ENCODE measurements around the gene MICAL2. TPM values are rescaled to one million over a fixed set of nuclear protein-coding genes. Genes with fewer than 3 reads are reported as not detected.

MICAL2 gene
- total and polyA plus RNA-seq, 12 donors = 8.4 to 80.5 (median 34.1) TPM

DNA sequence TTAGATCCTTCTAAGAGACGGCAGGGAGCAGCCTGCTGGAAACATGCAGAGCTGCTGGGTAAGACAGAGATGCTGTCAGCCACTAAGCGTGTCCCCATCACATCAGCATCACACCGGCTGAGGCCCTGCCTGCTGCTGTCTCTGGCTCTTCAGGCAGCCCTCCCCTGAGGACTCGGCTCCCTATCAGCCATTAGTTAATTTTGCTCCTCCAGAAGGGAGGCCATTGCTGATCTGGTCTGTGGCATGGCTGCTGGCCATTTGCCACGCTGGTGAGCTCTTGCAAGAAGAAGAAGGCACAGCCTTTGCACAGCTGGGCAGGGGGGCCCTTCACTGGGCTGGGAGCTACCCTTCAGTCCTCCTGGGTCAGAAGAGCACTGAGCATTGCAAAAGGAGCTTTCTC is 135.8 kb downstream of the MICAL2 start:
- 77 to 94% (median 87%) methylated on average over 2 to 5 of the region's 5 CpGs for WGBS, 4 donors
- no peaks in the 10 kb centered on the region for H3K4me1 ChIP-seq (replicated peaks in 1 of 2)
- H3K9me3 ChIP-seq (replicated peaks in 1 of 3) = no peaks in the 10 kb centered on the region
- H3K27me3 ChIP-seq = no peaks in the 10 kb centered on the region
- no peak overlapping the region for H3K4me3 ChIP-seq
- TF ChIP-seq, protein P1, sequence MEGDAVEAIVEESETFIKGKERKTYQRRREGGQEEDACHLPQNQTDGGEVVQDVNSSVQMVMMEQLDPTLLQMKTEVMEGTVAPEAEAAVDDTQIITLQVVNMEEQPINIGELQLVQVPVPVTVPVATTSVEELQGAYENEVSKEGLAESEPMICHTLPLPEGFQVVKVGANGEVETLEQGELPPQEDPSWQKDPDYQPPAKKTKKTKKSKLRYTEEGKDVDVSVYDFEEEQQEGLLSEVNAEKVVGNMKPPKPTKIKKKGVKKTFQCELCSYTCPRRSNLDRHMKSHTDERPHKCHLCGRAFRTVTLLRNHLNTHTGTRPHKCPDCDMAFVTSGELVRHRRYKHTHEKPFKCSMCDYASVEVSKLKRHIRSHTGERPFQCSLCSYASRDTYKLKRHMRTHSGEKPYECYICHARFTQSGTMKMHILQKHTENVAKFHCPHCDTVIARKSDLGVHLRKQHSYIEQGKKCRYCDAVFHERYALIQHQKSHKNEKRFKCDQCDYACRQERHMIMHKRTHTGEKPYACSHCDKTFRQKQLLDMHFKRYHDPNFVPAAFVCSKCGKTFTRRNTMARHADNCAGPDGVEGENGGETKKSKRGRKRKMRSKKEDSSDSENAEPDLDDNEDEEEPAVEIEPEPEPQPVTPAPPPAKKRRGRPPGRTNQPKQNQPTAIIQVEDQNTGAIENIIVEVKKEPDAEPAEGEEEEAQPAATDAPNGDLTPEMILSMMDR (IDR thresholded peaks at IDR 0.05) = no peak
- TF ChIP-seq POLR2A (IDR thresholded peaks at IDR 0.05) = no peak
- H3K27ac ChIP-seq = no peak overlapping the region
- intact Hi-C loops (cut with DNase I) = loop anchor here in 1 of 2 donors (10.0 kb wide), 1 partner anchor 191 kb away; no protein-coding TSS in a partner anchor
- DNase-seq = no peak
- peaks cover 0 to 8% of the 10 kb centered on the region in 2 donors for H3K36me3 ChIP-seq (replicated peaks in 1 of 2)

- Histone ChIP-seq H3K36me3 (replicated peaks in 1 of 2) (peaks cover 0 to 5% of the 10 kb centered on the region in 2 donors), H3K27ac (no peak overlapping the region), H3K4me1 (replicated peaks in 1 of 2) (no peaks in the 10 kb centered on the region), H3K4me3 (no peak overlapping the region), H3K27me3 (no peaks in the 10 kb centered on the region), H3K9me3 (replicated peaks in 1 of 3) (no peaks in the 10 kb centered on the region)
- WGBS, 4 donors = 91 to 94% (median 92%) methylated on average over 1 to 4 of the region's 4 CpGs
- no peak for DNase-seq
- intact Hi-C loops (cut with DNase I) = loop anchor here in 1 of 2 donors (10.0 kb wide), 1 partner anchor 192 kb away; no protein-coding TSS in a partner anchor
- no peak for TF ChIP-seq POLR2A (IDR thresholded peaks at IDR 0.05)
- TF ChIP-seq, protein P1 (IDR thresholded peaks at IDR 0.05) = no peak
Measured at GRCh38 chr11:12246989-12247388, 136.6 kb downstream of the MICAL2 start.

- H3K36me3 ChIP-seq (replicated peaks in 1 of 2) = peaks cover 0 to 5% of the 10 kb centered on the region in 2 donors
- H3K27me3 ChIP-seq = no peaks in the 10 kb centered on the region
- DNase-seq = no peak
- 67 to 100% (median 82%) methylated on average over 1 to 3 of the region's 3 CpGs for WGBS, 4 donors
- H3K4me1 ChIP-seq (replicated peaks in 1 of 2) = no peaks in the 10 kb centered on the region
- H3K4me3 ChIP-seq = no peak overlapping the region
- no peaks in the 10 kb centered on the region for H3K9me3 ChIP-seq (replicated peaks in 1 of 3)
- intact Hi-C loops (cut with DNase I) = loop anchor here in 1 of 2 donors (10.0 kb wide), 1 partner anchor 193 kb away; no protein-coding TSS in a partner anchor
- no peak for TF ChIP-seq POLR2A (IDR thresholded peaks at IDR 0.05)
- TF ChIP-seq, protein P1 (IDR thresholded peaks at IDR 0.05) = no peak
- peak overlapping the region in 1 of 5 donors; percentile 52 for H3K27ac ChIP-seq
Measured at GRCh38 chr11:12247543-12248254, 137.3 kb downstream of the MICAL2 start.

- Histone ChIP-seq H3K4me1 (replicated peaks in 1 of 2) (no peaks in the 10 kb centered on the region), H3K36me3 (replicated peaks in 1 of 2) (peaks cover 0 to 5% of the 10 kb centered on the region in 2 donors), H3K4me3 (no peak overlapping the region), H3K9me3 (replicated peaks in 1 of 3) (no peaks in the 10 kb centered on the region), H3K27ac (peak overlapping the region in 1 of 5 donors; percentile 52), H3K27me3 (no peaks in the 10 kb centered on the region)
- DNase-seq = peak in 6 of 7 donors; percentile 23 to 75 (median 47)
- 50 to 71% (median 61%) methylated on average over 5 of the region's 5 CpGs for WGBS, 4 donors
- intact Hi-C loops (cut with DNase I) = loop anchor here in 1 of 2 donors (10.0 kb wide), 1 partner anchor 194 kb away; no protein-coding TSS in a partner anchor
- no peak for TF ChIP-seq POLR2A (IDR thresholded peaks at IDR 0.05)
- TF ChIP-seq, protein P1 (IDR thresholded peaks at IDR 0.05) = no peak
Measured at GRCh38 chr11:12248330-12248729, 137.9 kb downstream of the MICAL2 start.
